Measurements from ENCODE around the gene PNPO. TPM values are rescaled to one million over a fixed set of nuclear protein-coding genes. Genes with fewer than 3 reads are reported as not detected.
A peak's percentile ranks its signal among the peaks of the same experiment; 100 is the strongest.

Gene PNPO
- total and polyA plus RNA-seq, 2 of the 13 experiments (the other 11 are each of a cell fraction or from before 2014, with no cell fraction given): 47.9 to 63.3 TPM

DNA sequence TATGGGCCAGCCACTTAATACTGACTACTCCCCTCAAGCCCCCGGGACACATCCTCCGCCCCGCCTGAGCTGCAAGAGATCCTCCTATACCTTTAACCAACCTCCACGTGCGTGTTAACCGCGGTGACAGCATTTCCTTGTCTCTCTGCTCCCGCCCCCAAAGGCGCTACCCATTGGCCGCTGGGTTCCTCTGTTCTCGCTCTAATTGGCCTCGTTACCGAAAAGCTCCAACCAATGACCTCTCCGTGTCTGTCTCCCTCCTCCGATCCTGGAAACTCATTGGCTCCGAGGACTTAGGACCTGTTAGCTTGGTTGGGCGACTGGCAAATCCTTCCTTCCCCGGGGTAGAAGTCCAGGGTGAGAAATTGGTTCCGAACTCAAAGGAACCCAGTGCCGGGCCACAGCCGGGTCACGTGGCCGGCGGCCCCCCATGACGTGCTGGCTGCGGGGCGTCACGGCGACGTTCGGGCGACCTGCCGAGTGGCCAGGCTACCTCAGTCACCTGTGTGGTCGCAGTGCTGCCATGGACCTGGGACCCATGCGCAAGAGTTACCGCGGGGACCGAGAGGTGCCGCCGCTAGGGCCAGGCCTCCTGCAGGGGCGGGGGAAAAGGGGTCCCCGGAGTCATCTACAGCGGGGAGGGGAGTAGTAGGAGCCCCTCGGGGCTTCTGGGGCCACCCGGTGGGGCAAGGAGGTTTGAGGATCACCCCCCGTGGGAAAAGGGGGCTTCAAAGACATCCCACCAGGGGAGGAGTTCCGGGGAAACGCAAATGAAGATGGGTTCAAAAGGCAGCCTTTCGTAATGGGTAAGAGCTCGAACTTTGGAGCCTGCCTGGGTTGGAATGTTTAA, at the start of gene PNPO (continued):
- TF ChIP-seq, protein P1, sequence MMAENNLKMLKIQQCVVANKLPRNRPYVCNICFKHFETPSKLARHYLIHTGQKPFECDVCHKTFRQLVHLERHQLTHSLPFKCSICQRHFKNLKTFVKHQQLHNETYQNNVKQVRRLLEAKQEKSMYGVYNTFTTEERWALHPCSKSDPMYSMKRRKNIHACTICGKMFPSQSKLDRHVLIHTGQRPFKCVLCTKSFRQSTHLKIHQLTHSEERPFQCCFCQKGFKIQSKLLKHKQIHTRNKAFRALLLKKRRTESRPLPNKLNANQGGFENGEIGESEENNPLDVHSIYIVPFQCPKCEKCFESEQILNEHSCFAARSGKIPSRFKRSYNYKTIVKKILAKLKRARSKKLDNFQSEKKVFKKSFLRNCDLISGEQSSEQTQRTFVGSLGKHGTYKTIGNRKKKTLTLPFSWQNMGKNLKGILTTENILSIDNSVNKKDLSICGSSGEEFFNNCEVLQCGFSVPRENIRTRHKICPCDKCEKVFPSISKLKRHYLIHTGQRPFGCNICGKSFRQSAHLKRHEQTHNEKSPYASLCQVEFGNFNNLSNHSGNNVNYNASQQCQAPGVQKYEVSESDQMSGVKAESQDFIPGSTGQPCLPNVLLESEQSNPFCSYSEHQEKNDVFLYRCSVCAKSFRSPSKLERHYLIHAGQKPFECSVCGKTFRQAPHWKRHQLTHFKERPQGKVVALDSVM (CRISPR knock-in tag; IDR thresholded peaks at IDR 0.05): peak; percentile 54; the same call in 1 of the 2 replicates
- TF ChIP-seq SMAD1 (CRISPR knock-in tag; IDR thresholded peaks at IDR 0.05; ENCODE audit: borderline replicate concordance, low read depth) (0 out of 2 replicates have a peak, but pooled peaks have one; percentile 39), ARHGAP35 (CRISPR knock-in tag; IDR thresholded peaks at IDR 0.05; ENCODE audit: borderline replicate concordance) (peak; percentile 93), ZNF260 (CRISPR knock-in tag; IDR thresholded peaks at IDR 0.05; ENCODE audit: borderline replicate concordance, low read depth) (no peak), TCF12 (IDR thresholded peaks at IDR 0.05) (no peak), TCF12 (CRISPR knock-in tag; IDR thresholded peaks at IDR 0.05) (peak; percentile 83; the same call in 1 of the 2 replicates), PAX8 (CRISPR knock-in tag; IDR thresholded peaks at IDR 0.05; ENCODE audit: borderline replicate concordance) (peak; percentile 61; the same call in 1 of the 2 replicates), TOE1 (CRISPR knock-in tag; IDR thresholded peaks at IDR 0.05) (peak; percentile 91), KDM1A (CRISPR knock-in tag; IDR thresholded peaks at IDR 0.05) (no peak)
- TF ChIP-seq, protein P2, sequence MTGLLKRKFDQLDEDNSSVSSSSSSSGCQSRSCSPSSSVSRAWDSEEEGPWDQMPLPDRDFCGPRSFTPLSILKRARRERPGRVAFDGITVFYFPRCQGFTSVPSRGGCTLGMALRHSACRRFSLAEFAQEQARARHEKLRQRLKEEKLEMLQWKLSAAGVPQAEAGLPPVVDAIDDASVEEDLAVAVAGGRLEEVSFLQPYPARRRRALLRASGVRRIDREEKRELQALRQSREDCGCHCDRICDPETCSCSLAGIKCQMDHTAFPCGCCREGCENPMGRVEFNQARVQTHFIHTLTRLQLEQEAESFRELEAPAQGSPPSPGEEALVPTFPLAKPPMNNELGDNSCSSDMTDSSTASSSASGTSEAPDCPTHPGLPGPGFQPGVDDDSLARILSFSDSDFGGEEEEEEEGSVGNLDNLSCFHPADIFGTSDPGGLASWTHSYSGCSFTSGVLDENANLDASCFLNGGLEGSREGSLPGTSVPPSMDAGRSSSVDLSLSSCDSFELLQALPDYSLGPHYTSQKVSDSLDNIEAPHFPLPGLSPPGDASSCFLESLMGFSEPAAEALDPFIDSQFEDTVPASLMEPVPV (CRISPR knock-in tag; IDR thresholded peaks at IDR 0.05): peak; percentile 99
- TF ChIP-seq, protein P3, sequence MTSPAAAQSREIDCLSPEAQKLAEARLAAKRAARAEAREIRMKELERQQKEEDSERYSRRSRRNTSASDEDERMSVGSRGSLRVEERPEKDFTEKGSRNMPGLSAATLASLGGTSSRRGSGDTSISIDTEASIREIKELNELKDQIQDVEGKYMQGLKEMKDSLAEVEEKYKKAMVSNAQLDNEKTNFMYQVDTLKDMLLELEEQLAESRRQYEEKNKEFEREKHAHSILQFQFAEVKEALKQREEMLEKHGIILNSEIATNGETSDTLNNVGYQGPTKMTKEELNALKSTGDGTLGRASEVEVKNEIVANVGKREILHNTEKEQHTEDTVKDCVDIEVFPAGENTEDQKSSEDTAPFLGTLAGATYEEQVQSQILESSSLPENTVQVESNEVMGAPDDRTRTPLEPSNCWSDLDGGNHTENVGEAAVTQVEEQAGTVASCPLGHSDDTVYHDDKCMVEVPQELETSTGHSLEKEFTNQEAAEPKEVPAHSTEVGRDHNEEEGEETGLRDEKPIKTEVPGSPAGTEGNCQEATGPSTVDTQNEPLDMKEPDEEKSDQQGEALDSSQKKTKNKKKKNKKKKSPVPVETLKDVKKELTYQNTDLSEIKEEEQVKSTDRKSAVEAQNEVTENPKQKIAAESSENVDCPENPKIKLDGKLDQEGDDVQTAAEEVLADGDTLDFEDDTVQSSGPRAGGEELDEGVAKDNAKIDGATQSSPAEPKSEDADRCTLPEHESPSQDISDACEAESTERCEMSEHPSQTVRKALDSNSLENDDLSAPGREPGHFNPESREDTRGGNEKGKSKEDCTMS (CRISPR knock-in tag; conservative IDR thresholded peaks at IDR 0.05): no peak
- TF ChIP-seq, protein P4, sequence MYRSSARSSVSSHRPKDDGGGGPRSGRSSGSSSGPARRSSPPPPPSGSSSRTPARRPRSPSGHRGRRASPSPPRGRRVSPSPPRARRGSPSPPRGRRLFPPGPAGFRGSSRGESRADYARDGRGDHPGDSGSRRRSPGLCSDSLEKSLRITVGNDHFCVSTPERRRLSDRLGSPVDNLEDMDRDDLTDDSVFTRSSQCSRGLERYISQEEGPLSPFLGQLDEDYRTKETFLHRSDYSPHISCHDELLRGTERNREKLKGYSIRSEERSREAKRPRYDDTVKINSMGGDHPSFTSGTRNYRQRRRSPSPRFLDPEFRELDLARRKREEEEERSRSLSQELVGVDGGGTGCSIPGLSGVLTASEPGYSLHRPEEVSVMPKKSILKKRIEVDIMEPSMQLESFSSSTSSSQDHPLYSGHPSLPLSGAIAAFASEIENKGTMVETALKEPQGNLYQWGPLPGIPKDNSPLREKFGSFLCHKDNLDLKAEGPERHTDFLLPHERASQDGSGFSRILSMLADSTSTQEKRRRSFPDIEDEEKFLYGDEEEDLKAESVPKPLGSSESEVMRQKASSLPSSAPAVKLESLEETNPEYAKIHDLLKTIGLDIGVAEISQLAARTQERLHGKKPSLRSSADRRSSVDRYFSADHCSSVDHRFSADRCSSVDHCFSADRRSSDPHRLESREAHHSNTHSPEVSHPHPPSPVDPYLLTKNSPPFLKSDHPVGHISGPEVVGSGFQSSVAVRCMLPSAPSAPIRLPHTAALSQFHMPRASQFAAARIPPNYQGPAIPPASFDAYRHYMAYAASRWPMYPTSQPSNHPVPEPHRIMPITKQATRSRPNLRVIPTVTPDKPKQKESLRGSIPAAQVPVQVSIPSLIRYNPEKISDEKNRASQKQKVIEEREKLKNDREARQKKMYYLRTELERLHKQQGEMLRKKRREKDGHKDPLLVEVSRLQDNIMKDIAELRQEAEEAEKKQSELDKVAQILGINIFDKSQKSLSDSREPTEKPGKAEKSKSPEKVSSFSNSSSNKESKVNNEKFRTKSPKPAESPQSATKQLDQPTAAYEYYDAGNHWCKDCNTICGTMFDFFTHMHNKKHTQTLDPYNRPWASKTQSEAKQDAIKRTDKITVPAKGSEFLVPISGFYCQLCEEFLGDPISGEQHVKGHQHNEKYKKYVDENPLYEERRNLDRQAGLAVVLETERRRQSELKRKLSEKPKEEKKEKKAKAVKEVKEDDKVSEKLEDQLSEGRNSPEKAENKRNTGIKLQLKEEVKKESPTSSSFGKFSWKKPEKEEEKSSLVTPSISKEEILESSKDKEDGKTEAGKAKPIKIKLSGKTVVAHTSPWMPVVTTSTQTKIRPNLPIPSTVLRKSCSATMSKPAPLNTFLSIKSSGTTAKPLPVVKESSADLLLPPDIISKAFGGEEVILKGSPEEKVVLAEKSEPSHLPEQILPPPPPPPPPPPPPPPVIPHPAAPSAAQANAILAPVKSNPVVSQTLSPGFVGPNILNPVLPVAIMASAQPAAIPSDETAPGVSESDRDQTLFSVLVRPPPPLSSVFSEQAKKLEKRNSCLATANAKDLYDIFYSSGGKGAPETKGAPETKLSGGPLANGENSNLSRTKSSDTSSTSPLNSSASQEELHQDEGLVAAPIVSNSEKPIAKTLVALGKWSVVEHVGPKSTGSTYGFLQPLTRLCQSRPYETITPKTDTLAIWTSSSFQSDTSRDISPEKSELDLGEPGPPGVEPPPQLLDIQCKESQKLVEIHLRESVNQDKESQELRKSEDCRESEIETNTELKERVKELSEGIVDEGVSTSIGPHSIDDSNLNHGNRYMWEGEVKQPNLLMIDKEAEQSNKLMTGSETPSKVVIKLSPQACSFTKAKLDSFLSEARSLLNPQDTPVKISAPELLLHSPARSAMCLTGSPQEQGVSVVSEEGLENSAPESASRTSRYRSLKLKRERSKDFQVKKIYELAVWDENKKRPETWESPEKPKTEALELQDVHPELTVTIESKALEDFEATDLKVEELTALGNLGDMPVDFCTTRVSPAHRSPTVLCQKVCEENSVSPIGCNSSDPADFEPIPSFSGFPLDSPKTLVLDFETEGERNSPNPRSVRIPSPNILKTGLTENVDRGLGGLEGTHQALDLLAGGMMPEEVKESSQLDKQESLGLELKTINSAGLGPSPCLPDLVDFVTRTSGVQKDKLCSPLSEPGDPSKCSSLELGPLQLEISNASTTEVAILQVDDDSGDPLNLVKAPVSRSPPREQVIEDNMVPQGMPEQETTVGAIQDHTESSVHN (CRISPR knock-in tag; IDR thresholded peaks at IDR 0.05): 0 out of 2 replicates have a peak, but pooled peaks have one; percentile 11
